ENCODE measurements around the gene TOR1B.

The TOR1B gene

DNA sequence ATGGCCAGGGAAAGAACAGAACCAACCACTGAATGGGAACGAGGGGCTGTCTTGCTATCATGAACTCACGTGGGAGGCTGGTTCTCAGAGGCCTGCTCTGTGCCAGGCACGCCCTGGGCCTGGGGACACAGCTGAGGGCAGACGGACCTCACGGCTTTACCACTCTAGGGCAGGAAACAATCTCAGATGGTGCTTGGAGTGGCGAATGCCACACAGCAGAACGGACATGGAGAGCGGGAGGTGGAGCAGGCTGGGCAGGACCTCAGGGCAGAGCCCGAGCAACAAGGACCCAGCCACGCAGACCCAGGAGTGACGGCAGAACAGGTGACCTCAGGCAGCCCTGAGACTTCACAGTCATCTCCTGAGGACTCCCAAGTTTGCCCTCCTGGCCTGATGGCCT is 12.3 kb downstream of the TOR1B start:
- no peak for DNase-seq

DNA sequence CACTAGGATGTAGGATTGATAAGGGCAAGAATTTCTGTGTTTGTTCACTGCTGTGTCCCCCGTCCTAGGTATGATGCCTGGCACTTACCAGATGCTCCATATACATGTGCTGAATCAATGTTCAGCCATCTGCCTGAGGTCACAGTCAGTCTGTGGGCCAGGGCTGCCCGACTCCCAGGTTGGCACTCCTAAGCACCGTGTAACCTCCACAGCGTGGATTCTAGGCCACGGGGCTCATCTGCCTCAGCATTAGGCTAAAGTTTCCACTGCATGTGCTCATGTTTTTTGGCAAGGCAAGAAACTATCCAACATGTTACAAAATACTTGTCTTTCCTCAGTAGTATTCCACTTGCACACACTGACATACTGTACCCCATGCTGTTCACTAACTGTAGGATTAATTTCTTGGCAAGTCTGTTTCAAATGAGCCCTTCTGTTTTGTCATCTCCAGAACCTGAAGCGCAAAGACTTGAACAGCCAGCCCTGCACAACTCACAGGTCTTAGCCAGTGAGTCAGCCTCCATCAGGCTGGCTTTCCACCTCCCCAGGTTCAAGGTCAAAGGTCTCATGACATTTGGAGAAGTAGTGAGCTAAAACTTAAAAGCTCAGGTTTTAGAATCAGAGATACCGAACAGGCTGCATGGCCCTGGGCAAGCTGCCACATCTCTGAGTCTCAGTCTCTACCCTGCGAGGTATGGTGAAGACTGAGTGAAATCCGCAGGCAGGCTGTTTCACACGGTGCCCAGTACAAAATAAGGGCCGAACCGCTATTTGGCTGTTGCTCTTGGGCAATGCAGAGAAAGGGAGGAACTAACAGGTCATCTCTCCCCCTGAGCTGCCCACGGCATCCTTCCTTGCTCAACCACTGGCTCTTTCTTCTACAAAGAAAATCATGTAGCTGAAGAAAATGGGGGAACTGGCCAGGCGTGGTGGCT is 13.8 kb downstream of the TOR1B start:
- no peak for DNase-seq

DNA sequence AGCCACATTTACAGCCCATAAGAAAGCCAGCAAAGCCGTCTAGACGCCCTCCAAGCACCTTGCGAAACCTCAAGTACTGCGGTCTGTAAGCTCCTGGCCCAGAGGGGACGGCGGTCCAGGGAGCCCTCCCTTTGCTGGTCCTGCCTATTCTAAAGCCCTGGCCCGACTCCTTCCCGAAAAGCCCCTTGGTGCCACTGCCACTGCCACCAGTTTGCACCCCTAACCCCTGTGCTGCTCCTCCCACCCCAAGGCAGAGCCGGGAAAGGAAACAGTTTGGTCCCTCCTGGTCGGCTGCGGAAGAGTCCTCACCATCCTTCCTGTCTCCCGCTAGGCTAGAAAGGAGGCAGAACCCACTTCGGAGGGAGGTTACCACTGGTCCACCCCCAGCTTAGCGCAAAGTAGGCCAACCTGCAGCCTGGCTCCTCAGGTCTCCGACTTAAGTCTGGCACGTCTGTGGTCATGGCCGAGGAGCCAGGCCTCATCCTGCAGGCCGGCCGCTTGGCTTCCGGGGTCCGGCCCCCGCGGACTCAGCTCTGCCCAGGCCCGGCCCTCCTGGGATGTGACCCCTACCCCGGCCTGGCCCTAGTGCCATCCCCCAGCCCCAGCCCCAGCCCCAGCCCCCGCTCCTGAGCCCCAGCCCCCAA is 20.0 kb downstream of the TOR1B start:
- DNase-seq, result no peak

DNA sequence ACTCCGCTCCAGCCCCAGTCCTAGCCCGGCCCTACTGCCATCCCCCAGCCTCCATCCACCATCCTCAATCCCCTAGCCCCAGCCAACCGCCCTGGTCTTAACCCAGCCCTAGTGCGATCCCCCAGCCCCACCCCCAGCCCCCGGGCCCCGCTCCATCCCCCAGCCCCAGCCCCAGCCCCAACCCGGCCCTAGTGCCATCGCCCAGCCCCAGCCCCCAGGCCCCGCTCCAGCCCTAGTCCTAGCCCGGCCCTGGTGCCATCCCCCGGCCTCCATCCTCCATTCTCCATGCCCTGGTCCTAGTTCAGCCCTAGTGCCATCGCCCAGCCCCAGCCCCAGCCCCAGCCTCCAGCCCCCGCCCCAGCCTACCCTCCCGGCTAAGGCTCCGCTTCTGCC is 20.6 kb downstream of the TOR1B start:
- no peak for DNase-seq

DNA sequence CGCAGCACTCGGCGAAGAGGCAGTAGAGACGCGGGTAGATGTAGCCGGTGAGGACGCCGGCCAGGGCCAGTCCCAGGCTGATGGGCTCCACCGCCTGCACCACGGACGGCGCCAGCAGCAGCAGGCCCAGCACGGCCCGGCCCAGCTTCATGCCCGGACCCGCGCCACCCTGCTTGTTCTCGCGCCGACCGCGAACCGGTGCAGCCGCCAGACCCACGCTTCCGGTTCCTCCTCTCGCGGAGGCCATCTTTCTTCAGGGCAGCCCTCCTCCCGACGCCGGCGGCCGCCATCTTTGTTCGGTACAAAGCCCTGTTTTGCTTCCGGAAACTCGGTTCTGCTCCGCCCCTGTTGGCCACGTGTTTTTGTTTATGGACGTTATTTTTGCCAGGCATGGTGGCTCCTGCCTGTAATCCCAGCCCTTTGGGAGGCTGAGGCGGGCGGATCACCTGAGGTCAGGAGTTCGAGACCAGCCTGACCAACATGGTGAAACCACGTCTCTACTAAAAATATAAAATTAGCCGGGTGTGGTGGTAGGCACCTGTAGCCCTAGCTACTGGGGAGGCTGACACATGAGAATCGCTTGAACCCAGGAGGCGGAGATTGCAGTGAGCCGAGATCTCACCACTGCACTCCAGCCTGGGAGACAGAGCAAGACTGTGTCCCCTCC is 21.1 kb downstream of the TOR1B start, which contains the start of gene TOR1A:
TOR1A (minus strand) TSS at position 202 of the 667 bp plus-strand sequence; CDS start at position 151, 51 bp downstream.
- peak; percentile 94 for DNase-seq

DNA sequence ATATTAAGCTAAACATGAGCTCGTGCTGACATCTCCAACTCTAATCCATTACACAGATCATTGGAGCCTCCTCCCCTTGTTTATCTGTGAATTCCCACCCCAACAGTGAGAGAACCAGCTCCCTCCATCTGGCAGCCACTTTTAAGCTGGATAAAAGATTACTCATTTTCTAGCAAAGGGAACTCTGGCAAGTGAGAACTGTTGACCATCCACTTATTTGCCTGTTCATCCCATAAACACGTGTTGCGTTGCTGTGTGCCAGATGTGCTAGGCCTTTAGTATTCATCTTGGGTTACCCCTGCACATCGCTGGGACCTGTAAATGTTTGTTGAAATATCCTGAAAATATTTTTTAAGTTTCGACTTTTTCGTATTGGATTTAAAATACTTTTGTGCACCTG is 23.4 kb downstream of the TOR1B start:
- no peak for DNase-seq

DNA sequence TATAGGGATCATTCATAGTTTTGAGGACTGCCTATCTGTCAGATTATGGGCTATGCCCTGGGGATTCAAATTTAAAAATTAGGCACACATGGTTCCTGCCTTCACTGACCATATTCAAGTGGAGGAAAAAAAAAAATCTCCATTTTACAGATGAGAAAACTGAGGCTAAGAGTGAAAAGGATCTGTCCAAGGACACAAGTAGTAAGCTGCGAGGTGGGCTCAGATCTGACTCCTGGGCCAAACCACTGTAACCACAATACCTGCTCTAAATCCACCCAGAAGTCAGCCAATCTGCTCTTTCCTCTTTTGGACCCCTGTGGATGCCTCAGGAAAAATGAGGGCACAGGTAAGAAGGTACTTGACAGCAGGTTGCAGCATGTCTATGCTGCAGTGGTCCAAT is 23.8 kb downstream of the TOR1B start:
- DNase-seq, result no peak

DNA sequence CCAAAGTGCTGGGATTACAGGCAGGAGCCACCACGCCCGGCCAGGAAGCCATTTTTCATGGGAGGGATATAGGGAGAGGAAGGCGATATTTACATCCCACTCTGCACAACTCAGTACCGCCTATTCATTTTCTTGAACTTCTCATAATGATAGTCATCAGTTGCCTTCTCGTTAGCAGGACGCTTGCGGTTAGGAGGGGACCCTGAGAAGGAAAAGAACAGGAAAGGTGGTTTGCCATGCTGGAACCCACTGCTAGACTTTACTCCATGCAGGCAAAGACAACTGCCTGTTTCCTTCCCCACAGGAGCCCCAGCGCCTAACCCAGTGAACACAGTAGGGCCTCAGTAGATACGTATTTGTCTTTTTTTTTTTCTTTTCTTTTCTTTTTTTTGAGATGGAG is 25.1 kb downstream of the TOR1B start:
- DNase-seq, result no peak

DNA sequence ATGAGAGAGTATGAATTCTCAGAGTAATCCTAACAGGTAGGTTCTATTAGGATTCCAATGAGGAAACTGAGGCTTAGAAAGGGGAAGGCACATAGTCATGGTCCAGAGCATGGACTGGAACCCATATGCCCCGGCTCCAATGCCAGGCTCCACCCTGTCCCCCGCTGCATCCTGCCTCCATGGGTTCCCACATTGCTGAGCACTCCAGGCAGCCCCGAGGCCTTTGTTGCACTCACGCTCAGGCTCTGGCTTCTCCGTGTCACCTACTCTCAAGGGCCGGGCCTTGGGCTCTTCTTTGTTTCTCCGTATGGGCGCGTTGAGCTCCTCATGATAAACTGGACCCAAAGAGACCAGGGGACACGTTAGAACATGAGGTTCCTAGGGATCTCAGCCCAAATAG is 26.0 kb downstream of the TOR1B start:
- no peak for DNase-seq

DNA sequence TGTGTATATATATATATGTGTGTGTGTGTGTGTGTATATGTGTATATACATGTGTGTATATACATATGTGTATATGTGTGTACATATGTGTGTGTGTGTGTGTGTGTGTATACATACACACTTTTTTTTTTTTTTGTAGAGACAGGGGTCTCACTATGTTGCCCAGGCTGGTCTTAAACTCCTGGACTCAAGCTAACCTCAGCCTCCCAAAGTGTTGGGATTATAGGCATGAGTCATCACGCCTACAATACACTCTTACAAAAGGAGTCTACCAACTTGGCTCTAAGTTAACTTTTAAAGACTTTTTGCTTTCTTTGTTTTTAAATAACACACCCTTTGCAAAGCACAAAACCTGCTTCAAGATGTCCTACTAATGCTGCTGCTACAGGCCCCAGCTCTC is 30.0 kb downstream of the TOR1B start:
- no peak for DNase-seq

DNA sequence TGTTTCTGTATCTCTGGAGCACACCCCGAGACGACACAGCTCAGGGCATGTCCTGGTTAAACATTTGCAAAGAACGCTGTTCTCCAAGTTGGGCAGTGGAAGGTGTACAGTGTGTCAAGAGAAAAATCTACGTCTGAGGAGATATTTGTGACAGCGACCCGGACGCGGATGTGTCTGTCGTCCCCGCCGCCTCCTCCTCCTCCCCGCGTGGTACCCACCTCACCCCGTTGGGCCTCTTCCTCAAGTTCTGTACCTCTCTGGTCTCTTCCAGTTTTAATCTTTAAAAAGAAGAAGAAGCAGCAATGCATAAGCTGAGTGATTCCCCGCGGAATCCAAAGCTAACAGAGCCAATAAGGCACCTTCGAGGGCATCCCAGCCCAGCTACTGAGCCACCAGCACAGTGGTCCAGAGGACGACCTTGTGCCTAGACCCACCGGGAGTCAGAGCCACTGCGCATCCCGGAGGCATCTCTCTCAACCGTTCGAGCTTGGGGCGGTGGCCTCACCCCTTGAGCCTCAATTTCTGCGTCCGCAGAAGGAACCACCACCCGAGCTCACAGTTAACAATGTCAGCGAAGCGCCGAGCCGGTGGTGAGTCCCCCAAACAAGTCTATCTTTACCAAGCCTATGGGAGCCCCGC is 31.6 kb downstream of the TOR1B start:
- peak; percentile 71 for DNase-seq

DNA sequence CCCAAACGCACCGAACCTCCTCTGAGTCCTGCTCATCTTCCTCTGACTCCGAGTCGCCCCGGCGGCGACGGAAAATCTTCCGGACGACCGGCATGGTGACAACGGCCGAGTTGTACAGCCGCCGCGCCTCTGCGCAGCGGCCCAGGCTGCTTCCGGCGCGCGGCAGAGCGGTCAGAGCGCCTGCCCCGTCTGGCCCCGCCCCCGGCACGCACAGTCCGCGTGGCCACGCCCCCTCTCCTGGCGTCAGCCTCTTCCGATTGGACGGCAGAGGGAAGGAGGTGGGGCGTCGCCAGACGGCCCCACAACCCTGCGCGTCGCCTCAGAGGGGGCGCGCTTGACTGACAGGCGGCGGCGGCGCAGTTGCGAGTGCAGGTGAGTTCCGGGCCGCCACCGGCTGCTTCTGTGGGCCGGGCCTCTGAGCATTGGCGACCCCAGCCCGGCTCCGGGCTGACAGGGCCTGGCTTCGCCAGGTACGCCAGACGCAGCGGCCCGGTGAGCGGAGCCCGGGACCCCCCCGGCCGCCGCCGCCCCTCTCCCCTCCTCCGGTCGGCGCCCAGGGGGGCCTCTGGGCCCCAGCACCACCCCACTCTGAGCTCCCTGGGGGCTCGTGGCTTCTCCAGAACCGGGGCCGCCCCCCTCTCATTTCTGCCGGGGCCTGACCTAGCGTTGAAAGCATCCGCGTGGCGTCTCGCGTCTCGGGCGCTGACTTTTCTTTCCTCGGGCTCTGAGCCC is 32.3 kb downstream of the TOR1B start, which contains the start of the genes C9orf78 and USP20:
C9orf78 (minus strand) TSS at position 148 of the 732 bp plus-strand sequence; CDS start at position 94, 54 bp downstream.
USP20 (plus strand) TSS at position 331 of the 732 bp plus-strand sequence. CDS start 17,098 bp downstream, outside the sequence.
- DNase-seq, result peak; percentile 99

DNA sequence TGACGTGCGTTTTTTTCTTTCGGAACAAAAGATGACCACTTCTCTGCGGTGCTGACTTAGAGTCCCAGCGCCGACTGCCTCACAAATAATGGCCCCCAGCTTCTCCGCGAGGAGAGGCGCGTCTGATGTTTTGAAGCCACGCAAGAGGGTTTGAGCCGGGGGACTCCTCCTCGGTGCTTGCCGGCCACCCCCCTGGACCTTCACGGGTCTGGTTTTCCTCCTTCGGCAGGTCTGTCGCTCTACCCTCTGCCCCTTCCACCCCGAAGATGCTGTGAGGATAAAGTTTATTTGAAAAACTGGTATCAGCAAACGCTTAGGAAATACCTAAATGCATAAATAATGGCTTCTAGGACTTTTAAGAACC is 32.9 kb downstream of the TOR1B start:
- DNase-seq, result no peak

DNA sequence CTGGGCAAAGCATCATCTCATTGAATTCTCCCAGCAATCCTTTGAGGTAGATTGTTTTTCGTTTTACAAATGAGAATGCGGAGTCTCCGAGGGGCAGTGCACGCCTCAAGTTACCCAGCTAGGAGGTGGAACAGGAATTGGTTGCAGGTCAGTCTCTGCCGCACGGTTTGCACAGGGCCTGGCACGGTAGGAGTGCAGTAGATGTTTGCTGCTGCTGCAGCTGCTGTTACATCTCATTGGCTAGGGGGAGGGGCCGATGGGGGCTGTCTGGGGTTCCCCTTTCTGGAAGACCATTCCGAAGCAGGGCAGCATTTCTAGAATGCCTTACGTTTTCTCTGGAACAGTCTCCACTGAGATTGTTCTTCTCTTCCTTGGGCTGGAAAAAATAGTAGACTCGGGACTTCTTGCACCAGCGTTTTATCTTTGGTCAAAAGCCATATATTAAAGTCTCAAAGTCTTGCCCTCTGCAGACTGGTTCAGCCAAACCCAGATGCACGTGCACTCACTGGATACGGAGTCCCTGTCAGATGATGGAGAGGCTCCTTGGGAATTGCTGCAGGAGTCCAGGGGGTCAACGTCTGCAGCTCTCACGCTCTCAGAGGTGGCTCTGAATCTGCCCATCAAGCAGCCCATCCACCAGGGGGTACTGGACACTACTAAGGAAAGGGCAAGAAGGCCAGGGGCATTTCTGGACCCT is 33.5 kb downstream of the TOR1B start:
- DNase-seq, result peak; percentile 70

DNA sequence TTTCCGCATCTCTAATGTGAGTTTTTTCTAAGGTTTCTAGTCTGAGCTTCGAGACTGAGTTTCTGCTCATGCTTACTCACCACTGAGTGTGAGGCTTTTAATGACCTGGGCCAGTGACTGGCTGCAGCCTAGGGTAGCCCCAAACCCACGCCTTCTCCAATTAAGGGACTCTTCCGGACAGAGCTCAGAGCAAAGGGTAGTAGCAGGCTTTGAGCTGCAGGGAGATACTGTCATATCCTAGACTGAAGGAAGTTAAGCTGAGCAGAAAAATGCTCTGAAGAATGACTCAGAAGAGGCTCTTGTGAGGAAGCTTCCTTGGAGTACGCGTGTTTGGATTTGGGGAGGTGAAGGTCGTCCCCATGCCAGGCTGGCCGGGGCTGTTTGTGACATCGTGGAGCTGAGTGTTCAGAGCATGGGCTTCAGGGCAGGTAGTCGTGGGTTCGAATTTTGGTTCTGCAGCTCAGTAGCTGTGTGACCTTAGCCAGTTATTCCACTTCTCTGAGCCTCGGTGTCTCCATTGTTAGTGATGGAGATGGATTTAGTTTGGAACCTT is 35.8 kb downstream of the TOR1B start:
- DNase-seq, result no peak

DNA sequence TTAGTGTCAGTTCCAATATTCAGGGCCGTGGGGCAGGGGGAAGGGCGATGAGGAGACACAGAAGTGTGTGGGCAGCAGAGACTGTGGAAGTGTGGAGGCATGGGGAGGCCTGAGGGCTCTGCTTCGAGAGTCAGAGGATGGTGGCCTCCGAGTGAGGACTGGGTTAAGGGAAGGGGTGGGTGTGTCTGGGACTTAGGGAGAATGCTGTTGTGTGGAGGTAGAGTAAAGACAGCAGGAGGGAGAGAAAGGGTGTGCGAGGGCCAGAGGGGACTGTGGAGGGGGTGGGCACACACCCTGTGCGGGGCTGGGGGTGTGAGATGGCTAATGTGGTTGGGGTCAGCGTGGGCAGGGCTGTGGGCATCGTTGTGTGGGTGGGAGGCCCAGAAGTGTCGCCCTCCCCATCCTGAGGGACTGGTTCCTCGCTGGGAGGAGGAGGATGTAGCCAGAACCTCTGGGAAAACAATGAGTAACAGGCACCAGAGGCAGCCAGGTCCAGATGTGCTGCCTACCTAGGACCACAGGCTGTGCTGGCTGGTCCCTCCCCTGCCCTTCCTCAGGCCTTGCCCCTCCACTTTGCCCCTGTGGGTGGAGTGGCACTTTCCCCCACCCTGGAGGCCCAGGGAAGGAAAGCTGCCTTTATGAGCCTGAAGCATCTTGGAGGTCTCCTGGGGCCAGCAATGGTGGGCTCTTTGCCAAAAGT is 36.5 kb downstream of the TOR1B start:
- no peak for DNase-seq

DNA sequence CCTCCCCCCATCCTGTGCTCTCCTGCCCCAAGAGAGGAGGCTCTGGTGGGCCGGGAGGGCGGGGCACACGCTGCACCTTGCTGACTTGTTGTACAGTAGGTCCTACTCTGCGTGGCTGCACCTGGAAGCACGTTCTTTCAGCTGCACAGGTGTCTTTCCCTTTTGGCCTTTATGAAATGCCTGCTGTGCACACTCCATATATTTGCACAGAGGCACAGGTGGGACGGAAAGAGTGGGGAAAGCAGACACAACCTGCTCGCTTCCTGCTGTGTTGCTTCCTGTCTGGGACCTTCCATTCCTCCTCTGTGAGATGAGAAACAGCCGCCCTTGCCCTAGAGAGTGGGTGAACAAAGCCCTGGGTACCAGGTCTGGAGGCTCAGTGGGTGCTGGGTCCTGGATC is 37.0 kb downstream of the TOR1B start:
- DNase-seq, result no peak

DNA sequence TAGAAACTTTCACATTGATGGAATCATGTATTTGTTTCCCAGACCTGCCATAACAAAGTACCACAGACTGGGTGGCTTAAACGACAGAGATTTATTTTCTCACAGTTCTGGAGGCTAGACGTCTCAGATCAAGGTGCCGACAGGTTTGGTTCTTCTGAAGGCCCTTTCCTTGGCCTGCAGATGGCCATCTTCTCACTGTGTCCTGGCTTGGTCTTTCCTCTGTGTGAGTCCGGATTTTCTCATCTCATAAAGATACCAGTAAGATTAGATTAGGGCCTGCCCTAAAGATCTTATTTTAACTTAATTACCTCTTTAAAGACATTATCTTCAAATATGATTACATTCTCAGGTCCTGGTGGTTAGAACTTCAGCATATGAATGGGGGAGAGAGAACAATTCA is 38.1 kb downstream of the TOR1B start:
- DNase-seq, result no peak

DNA sequence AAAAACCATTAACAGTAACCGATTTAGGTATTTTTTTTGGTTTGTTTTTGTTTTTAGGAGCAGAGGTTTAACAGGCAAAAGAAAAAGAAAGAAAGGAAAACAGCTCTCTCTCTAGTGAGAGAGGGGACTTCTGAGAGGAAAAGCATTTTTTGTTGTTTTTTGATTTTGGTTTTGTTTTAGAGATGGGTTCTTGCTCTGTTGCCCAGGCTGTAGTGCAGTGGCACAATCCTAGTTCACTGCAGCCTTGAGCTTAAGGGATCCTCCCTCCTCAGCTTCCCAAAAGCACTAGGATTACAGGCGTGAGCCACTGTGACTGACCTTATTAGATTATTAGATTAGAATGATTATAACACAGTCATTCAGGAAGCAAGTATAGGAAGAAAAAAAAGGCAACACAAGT is 42.4 kb downstream of the TOR1B start:
- no peak for DNase-seq

DNA sequence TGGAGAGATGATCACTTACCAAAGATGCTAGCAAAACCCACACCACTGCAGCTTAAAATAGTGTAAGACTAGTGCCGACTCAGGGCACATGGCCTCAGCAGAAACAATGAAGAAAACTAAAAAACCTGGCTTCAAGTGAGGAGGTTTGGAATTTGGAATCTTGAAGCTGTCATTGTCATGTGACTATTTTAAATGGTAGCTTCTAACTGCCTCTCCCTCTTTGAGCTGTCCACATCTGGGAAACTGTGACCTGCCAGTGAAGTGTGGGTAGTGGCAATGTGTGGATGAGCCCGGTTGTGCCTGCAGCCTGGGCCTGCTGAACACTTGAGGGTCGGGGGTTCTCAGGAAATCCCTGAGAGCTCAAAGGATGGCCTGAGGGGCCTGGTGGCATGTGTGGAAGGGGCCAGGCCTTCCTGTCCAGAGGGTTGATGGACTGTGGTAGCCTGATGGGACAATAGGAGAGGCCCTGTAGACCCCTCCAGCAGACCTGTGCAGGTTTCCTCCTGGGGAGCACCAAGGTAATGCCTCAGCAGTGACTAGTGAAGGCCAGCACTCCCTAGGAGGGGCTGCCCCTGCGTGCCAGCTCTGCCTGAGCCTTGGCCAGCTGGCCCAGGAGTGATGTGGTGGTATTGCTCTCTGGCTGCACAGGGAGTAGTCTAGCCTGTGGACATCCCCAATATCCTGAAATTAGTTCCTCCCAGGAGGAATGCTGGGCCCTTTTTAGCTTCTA is 45.9 kb downstream of the TOR1B start:
- DNase-seq, result no peak

All from activated CD8-positive, alpha-beta memory T cell treated with anti-CD3 and anti-CD28 coated beads, Interleukin-2, amount 50 U/mL, for 48 hours (primary cell).